HG03139 (cell line): Measurements from ENCODE around the gene SENP1.

Experiments
- ATAC-seq: cut with Tn5 transposase; IDR thresholded peaks from one replicate; pipeline ENCODE4 v1.9.1; 2021; ENCODE audit not compliant: unreplicated experiment

The SENP1 gene

DNA sequence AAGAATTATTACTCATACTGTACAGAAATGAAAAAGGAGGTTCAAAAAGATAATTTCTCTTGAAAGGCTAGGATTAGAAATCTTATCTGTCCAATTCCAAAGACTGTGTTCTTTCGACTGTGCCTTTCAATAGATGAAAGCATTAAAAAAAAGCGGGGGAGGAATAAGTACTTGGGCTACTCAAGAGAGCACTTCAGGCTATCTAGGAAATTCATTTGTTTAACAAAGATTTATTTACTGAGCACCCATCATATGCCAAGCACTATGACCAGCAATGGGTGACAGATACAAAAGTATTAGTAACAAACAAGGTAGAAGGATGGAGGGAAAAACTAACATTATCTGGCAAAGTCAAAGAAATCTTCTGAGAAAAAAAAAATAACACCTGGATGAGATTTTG lies 37.4 kb downstream of the SENP1 start:
- ATAC-seq, result no peak

DNA sequence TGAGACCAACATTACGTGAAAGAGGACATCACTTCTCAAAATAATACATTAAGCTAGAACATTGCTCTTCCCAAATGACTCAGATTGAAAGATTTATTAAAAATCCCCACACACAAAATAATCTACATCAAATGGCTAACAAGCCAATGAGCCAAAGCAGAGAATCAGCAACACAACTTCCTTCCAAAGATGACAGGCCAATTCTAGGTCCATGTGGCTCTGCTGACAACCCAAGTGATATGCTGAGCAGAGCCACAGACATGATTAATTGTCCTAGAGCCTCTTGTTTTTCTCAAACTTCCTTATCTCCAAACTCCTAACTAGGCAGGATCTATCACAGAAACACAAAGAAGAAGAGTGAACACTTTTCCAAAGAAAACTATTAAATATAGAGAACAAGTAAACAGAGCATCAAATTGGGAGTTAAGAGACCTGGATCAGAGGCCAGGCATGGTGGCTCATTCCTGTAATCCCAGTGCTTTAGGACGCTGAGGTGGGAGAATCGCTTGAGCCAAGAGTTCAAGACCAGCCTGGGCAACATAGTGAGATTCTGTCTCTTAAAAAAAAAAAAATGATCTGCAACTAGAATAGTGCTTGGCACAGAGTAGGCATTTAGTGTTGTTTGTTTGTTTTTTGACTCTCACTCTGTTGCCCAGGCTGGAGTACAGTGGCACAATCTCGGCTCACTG lies 38.5 kb downstream of the SENP1 start:
- ATAC-seq, result no peak

DNA sequence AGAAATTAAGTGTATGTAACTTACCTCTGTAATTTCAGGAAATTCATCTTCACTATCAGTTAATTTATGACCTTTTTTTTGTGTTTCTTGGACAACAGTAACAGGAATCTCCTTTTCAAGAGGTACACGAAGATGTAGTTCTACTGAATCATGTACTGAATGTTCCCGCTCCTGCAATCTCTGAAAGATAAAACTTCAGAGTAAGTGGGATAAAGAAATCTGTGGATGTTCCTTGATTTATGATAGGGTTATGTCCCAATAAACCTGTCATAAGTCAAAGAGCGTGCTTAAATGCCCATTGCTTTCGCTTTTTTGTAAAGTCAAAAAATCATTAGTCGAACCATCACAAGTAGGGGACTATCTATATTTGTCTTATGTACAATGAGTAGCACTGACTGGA lies 40.8 kb downstream of the SENP1 start:
- no peak for ATAC-seq

- no peak for ATAC-seq
Measured at GRCh38 chr12:48063530-48063929, 42.3 kb downstream of the SENP1 start.

- ATAC-seq, result no peak
Measured at GRCh38 chr12:48061938-48062719, 43.8 kb downstream of the SENP1 start.

GRCh38 chr12:48060474-48060873 lies 45.4 kb downstream of the SENP1 start:
- ATAC-seq, result no peak

- ATAC-seq, result no peak
Measured at GRCh38 chr12:48058771-48059170, 47.1 kb downstream of the SENP1 start.

GRCh38 chr12:48054955-48055821 lies 50.7 kb downstream of the SENP1 start:
- ATAC-seq, result no peak

DNA sequence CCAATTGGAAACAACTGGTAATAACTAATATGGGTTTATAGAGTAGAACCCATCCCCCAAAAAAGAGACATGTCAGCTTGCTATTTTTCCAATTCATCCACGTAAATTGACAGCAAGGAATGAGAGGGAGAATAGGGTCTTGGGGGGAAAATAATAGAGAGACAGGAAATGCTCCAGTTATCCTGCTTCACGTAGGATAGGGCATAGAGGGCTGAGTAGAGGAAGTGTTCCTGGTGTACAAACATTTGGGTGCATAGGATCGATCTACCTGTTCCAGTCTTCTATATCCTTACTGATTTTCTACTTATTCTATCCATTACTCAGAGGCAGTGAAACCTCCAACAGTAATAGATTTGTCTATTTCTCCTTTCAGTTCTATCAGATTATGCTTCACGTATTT lies 52.0 kb downstream of the SENP1 start:
- ATAC-seq, result no peak

GRCh38 chr12:48053122-48053521 lies 52.8 kb downstream of the SENP1 start:
- no peak for ATAC-seq

GRCh38 chr12:48051681-48052080 lies 54.2 kb downstream of the SENP1 start:
- ATAC-seq, result no peak

DNA sequence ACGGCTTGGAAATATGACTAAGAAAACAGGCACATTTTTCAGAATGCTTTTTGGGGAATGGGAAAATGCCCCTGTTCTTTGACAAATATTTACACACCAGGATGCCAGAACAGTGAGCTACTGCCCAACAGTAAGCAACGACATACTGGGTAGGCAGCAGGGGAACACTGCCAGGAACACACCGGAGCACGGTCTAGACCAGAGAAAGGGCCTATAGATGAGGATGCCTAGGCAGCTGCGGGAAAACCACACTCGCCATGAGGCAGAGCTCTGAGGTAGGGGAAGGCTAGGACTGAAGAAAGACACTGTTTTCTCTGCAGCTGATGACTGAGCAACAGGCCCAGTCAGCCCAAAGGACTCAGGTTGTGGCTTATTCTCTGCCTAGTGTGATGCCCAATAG lies 55.7 kb downstream of the SENP1 start:
- no peak for ATAC-seq

GRCh38 chr12:48045965-48046518 lies 59.8 kb downstream of the SENP1 start:
- no peak for ATAC-seq

DNA sequence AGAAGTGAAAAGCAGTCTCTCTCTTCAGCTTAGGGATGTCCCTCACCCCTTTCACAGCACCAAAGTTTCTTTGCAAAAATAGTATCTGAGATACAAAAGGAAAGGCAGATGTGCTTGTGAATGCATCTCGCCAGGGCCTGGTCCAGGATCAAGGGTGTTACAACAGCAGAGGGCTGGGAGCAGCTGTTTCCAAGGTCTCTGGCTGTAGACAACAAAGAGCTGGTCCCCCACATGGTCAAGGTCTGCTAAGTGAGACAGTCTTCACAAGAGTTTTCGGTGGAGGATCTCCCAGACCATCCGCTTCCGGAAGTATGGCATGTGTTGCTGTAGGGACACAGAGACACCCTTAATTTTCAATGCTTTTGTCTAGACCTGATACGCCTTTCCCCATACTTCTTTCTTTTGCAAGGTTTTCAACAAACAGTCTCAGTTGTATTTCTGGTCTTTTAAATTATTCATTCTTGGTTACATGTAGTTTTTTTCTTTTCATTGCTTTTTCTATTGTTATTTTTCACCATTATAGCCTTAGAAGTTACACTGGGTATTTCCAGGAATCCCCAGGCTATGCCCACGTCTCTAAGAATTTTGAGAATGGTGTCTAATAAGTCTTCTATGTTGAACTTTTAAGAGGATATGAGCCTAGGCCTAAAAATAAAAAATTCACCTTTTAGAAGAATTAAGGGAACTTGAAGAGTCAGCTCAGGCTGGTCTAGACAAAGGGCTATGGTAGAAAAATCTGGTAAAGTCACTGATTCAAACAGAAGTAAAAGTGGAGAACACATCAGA lies 60.6 kb downstream of the SENP1 start:
- no peak for ATAC-seq

DNA sequence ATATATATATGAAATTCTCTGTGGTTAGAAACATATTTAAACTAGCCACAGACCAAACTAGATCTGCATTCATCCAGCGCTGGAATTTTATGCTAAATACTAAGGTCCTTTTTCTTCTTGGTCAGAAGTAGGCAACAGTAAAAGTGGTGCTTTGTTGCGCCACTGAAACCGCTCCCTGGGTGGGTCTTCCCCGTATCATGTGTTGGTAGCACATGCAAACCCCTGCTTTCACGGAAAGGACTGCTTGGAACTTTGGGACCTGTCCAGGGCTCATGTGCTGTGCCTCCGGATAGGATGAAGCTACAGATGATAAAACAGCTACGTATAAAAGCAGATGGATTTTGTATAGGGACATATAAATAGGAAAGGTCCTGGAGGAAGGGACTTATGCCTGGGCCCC lies 61.5 kb downstream of the SENP1 start:
- ATAC-seq, result no peak

GRCh38 chr12:48043771-48044170 lies 62.1 kb downstream of the SENP1 start:
- no peak for ATAC-seq

GRCh38 chr12:48041591-48042423 lies 64.1 kb downstream of the SENP1 start:
- no peak for ATAC-seq

DNA sequence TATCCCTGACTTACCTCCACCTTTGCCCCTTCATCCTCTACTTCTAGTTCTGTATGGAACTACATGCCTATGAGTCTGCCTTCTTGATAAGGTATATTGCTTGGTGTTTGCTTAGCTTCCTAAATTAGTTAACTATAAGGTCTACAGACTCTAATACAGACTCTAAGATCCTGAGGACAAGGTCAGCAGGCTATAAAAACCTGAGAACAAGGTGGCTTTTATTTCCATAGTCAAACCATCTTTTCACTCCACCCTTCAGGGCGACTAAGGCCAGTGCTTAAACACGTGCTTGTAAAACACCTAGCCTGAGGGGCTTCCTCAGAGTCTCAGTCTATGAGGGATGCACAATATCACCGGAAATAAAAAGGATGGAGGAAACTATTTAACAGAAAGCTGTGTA lies 65.5 kb downstream of the SENP1 start:
- ATAC-seq, result no peak

DNA sequence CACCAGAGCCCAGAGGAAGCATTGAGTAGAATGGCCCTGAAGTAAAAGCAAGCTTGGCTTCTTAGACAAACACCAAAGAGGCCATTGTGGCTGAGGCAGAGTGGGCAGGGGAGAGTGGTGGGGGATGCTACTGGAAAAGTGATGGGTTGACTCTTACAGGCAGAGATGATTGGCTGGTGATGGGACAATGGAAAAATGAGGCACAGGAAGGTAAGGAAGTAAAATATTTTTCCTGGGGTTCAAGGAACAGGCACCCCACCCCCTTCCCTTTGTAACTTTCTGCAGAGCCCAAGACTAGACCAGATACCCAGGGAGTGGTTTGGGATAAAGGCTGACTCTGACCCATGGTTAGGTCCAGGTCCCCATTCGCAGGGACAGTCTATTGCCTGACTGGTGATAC lies 66.7 kb downstream of the SENP1 start:
- ATAC-seq, result no peak

DNA sequence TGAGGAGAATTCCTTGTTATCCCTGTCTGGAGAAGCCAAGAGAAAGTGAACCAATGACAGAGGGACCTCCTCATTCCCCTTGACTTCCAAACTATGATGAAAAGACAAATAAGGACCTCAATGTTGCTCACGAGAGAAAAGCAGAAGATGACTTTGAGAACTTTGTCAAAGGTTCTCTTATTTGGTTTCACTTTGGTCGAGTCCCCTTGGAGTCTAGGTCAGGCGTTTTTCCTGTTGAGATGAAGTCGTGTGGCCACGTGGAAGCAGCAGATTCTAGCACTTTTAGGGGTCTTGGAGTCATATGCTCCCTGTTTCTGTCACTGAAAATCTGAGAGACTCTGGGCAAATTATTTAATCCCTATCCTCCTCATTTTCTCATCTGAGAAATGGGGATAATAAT lies 67.8 kb downstream of the SENP1 start:
- ATAC-seq, result no peak
